Adrenal gland (tissue), 12 donors: Measurements from ENCODE around the gene BABAM2. TPM values are rescaled to one million over a fixed set of nuclear protein-coding genes. Genes with fewer than 3 reads are reported as not detected.
A peak's percentile ranks its signal among the peaks of the same experiment; 100 is the strongest.

Source experiments
- DNase-seq, 7 donors: peaks; one replicate each; pipeline ENCODE4 v3.0.0-alpha.2; 2019 to 2020
- H3K27ac ChIP-seq, 5 donors: fragments of 200-600 bp; sonication (generic) in 4 of 5; 1 replicate in 3 of 5; 2 replicates in 2 of 5; pipeline versions ENCODE4 v1.5.1 to v1.8.0; 2016 to 2020; ENCODE audit warnings: mild to moderate bottlenecking in 1 of 5
- H3K27me3 ChIP-seq: fragments of 200-600 bp; 2 replicates; pipeline ENCODE4 v1.8.0; 2021
- H3K36me3 ChIP-seq, 2 donors: fragments of 200-600 bp; replicated peaks in 1 of 2; 1 replicate in 1 of 2; 2 replicates in 1 of 2; pipeline versions ENCODE4 v1.5.1 to v1.8.0; 2018 to 2022
- H3K4me1 ChIP-seq, 2 donors: fragments of 200-600 bp; replicated peaks in 1 of 2; 1 replicate in 1 of 2; 2 replicates in 1 of 2; pipeline versions ENCODE4 v1.5.1 to v1.8.0; 2018 to 2021
- H3K4me3 ChIP-seq, 4 donors: fragments of 200-600 bp; sonication (generic) in 3 of 4; one replicate each; pipeline ENCODE4 v1.5.1; 2016 to 2018
- H3K9me3 ChIP-seq, 3 donors: fragments of 200-600 bp; sonication (generic) in 1 of 3; replicated peaks in 1 of 3; 1 replicate in 2 of 3; 2 replicates in 1 of 3; pipeline versions ENCODE4 v1.5.1 to v1.8.0; 2016 to 2021
- POLR2A ChIP-seq, 2 donors: fragments of 450-650 bp; IDR thresholded peaks; one replicate each; pipeline ENCODE4 v1.6.1; 2017; ENCODE audit warnings: antibody characterized with exemption in 2 of 2, mild to moderate bottlenecking in 2 of 2, moderate library complexity in 1 of 2
- WGBS, 4 donors: extraction: QIAGEN DNeasy Blood & Tissue Kit in 2 of 4; methylation state at CpG; one replicate each; pipeline versions ENCODE4 v1.1.5 to v1.1.7; 2013 to 2017; 5-methylcytosine and 5-hydroxymethylcytosine counted together
- intact Hi-C, 2 donors: fragments of 100-400 bp; cut with DNase I; formaldehyde crosslinking; loops; one replicate each; pipeline versions ENCODE4 v1.14.1 to v1.15.0; 2022 to 2023
- polyA plus RNA-seq, 3 donors: library from polyadenylated mRNA; stranded (reverse); fragments of 200-250 nt in 2 of 3; fragments of 350-450 nt in 1 of 3; fragmentation: Illumina TruSeq in 1 of 3; extraction: RNeasy Lipid Tissue Mini Kit (QIAGEN cat#74804) in 1 of 3; gene quantifications; one replicate each; pipeline ENCODE4 v1.2.3, GENCODE V29; 2013 to 2014
- total RNA-seq, 9 donors: library from RNA; depleted of rRNA in 4 of 9; stranded (reverse); fragments of >200 nt in 4 of 9; fragments of 120-200 nt in 1 of 9; fragmentation: NEBNext Ultra II Directional in 1 of 9; extraction: Animal tissue kit (Norgen Biotek cat#: 25700) in 1 of 9; gene quantifications; one replicate each; pipeline versions ENCODE4 v1.1.0 to v1.2.4, GENCODE V29; 2013 to 2023
- TF ChIP-seq, protein P1 (sequence below), 6 experiments: fragments of 450-650 bp in 4 of 6; fragments of 200-600 bp in 2 of 6; sonication (generic) in 1 of 6; IDR thresholded peaks; 1 replicate in 5 of 6; 2 replicates in 1 of 6; pipeline versions ENCODE4 v1.5.1 to v1.8.0; 2016 to 2021; ENCODE audit warnings: antibody characterized with exemption in 6 of 6, mild to moderate bottlenecking in 2 of 6, moderate library complexity in 1 of 6
- donor health status: healthy with polysubstance abuse.
- donor health status: Bipolar disorder and iron deficiency.
- donor health status: DM: yes; HTN: yes; CAD: no.
- donor health status: DM: no; HTN: no; CAD: no.
- donor health status: DM: no; HTN: no; CAD: no.
- donor health status: DM: yes; HTN: yes; CAD: no.

The BABAM2 gene
- total and polyA plus RNA-seq, 12 donors: 88.2 to 925 (median 357) TPM

DNA sequence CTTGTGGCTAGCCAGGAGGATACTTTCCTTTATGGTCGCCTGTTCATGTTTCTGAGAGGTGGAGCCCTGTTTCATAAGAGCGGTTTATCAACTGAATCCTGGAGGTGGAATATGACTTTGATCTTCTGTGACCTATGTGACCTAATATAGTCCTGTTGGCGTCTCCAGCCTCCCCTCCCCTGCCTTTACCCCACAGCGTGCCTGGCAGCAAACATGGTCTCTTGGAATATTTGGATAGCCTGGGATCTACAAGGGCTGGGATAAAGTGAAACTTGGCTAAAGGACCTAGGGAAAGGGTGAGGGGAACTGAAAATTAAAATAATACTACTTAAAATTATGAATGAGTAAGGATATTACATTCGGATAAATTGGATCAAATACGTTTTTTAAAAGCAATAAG is 246.0 kb downstream of the BABAM2 start:
- peak overlapping the region in 1 of 5 donors; percentile 40 for H3K27ac ChIP-seq
- no peak overlapping the region for H3K4me3 ChIP-seq
- no peaks in the 10 kb centered on the region for H3K27me3 ChIP-seq
- intact Hi-C loops: no loop called here
- DNase-seq: no peak
- 80 to 86% (median 84%) methylated on average over 6 of the region's 6 CpGs for WGBS, 4 donors
- H3K36me3 ChIP-seq: peaks cover 0 to 11% of the 10 kb centered on the region in 2 donors
- H3K9me3 ChIP-seq: no peaks in the 10 kb centered on the region
- TF ChIP-seq, protein P1, sequence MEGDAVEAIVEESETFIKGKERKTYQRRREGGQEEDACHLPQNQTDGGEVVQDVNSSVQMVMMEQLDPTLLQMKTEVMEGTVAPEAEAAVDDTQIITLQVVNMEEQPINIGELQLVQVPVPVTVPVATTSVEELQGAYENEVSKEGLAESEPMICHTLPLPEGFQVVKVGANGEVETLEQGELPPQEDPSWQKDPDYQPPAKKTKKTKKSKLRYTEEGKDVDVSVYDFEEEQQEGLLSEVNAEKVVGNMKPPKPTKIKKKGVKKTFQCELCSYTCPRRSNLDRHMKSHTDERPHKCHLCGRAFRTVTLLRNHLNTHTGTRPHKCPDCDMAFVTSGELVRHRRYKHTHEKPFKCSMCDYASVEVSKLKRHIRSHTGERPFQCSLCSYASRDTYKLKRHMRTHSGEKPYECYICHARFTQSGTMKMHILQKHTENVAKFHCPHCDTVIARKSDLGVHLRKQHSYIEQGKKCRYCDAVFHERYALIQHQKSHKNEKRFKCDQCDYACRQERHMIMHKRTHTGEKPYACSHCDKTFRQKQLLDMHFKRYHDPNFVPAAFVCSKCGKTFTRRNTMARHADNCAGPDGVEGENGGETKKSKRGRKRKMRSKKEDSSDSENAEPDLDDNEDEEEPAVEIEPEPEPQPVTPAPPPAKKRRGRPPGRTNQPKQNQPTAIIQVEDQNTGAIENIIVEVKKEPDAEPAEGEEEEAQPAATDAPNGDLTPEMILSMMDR (IDR thresholded peaks at IDR 0.05): no peak
- TF ChIP-seq POLR2A (IDR thresholded peaks at IDR 0.05): no peak
- H3K4me1 ChIP-seq: peaks cover 9 to 25% of the 10 kb centered on the region in 2 donors

DNA sequence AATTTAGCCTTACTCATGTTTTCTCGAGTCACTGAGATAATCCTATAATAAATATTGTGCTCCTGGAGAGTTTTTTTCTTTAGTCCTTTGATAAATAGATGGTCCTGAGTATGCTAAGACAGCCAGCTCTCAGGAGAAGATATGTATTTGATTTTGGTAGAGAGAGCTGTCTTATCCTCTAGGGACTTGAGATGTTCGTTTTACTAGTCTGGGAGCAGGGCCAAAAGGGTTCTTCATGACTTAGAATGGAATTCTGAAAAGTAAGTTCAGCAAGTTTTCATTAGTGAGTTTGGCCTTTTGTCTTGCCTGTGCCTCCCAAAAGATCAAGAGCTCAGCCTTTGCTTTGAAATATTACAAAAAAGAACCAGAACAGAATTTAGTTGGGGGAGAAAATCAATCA is 246.7 kb downstream of the BABAM2 start:
- H3K4me1 ChIP-seq: peaks cover 9 to 26% of the 10 kb centered on the region in 2 donors
- DNase-seq: peak in 5 of 7 donors; percentile 50 to 63 (median 55)
- no peak overlapping the region for H3K4me3 ChIP-seq
- peak overlapping the region in 2 of 5 donors; percentile 40 to 52 for H3K27ac ChIP-seq
- TF ChIP-seq, protein P1 (IDR thresholded peaks at IDR 0.05): no peak
- no peak for TF ChIP-seq POLR2A (IDR thresholded peaks at IDR 0.05)
- intact Hi-C loops: no loop called here
- WGBS, 4 donors: 17 to 29% (median 24%) methylated on average over 2 of the region's 2 CpGs
- no peaks in the 10 kb centered on the region for H3K27me3 ChIP-seq
- H3K9me3 ChIP-seq: no peaks in the 10 kb centered on the region
- H3K36me3 ChIP-seq: peaks cover 0 to 11% of the 10 kb centered on the region in 2 donors

DNA sequence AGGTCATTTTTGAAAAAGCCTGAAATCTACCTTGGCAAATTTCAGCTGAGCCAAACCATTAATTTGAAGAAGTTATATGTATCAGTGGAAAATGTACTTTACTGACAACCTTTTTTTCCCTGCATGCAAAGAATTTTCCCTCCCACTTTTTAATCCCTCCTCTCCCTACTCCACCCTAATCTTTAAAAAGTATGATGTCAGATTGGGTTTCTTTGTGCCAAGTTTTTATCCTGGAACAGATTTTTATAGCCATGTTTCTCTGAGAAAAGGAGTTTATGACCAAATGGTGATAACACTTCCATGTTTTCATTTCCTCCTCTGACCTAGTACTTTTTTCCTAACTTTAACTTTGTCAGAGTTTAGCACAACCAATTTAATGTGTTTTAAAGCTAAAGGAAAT is 251.9 kb downstream of the BABAM2 start:
- intact Hi-C loops: no loop called here

DNA sequence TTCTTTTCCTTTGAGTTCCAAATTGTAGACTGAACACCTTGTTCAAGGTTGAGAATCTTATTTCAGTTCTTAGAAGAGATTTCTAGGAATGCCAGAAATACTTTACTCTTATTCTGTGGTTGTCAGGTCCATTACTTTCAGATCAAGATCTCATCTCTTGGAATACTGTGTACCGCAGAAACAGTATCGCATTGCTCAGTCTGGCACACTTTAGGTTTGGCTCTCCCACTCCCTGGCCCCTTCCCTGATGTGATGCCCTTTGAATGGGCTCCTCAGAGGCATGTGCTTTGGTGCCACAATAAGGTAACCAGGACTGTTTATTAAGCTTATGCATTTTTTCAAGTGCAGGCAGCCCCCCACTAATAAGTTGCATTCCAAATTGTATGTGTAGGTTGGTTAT is 257.5 kb downstream of the BABAM2 start:
- Histone ChIP-seq H3K27ac (no peak overlapping the region), H3K4me3 (no peak overlapping the region), H3K27me3 (no peaks in the 10 kb centered on the region), H3K4me1 (peaks cover 0 to 5% of the 10 kb centered on the region in 2 donors), H3K36me3 (no peaks in the 10 kb centered on the region), H3K9me3 (no peaks in the 10 kb centered on the region)
- TF ChIP-seq, protein P1 (IDR thresholded peaks at IDR 0.05): no peak
- TF ChIP-seq POLR2A (IDR thresholded peaks at IDR 0.05): no peak
- 94 to 98% (median 97%) methylated on average over 2 of the region's 2 CpGs for WGBS, 4 donors
- no peak for DNase-seq
- intact Hi-C loops: no loop called here

More for the DNA sequence above, 251.9 kb downstream of the BABAM2 start:
- no peak overlapping the region for H3K4me3 ChIP-seq
- TF ChIP-seq POLR2A (IDR thresholded peaks at IDR 0.05): no peak
- TF ChIP-seq, protein P1 (IDR thresholded peaks at IDR 0.05): no peak
- no peaks in the 10 kb centered on the region for H3K36me3 ChIP-seq
- DNase-seq: no peak
- no peaks in the 10 kb centered on the region for H3K9me3 ChIP-seq
- H3K27me3 ChIP-seq: no peaks in the 10 kb centered on the region
- peaks cover 4 to 18% of the 10 kb centered on the region in 2 donors for H3K4me1 ChIP-seq
- no peak overlapping the region for H3K27ac ChIP-seq
